ENCODE data around the gene JPH3.

The JPH3 gene

DNA sequence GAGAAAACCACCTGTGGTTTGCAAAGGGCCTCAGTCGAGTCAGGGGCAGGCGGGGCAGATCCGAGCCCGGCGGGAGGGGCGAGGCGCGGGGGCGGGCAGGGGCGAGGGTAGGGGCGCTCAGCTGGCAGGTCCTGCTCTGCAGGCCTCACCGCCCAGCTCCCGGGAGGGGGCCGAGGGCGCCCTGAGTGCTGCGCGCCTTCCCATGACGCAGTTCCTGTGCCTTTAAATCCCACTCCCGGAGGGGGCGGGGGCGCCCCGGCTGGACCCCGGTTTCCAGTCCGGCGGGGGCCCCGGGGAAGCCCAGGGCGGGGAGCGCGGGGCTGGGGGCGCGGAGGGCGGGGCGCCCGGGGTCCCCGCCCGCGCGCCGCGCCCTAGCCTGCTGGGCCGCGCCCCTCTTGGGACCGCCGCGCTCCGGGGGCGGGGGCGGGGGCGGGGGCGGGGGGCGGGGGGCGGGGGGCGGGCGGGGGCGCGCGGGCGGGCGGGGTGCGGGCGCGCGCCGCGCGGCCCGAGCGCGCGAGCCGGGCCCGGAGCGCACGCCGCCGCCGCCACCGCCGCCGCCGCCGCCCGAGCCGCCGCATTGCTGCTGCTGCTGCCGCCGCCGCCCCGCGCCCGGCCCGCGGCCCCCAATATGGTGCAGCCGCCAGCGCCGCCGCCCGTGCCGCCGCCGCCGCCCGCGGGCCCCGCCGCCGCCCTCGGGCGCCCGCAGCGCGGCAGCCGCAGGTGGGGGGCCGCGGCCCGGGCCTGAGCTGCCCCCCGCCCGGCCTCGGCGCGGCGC, at the start of gene JPH3:
Gene JPH3 (plus strand): TSS at position 508 of the 775 bp plus-strand sequence. CDS start 639 bp downstream, outside the sequence.
- DNase-seq, result no peak

DNA sequence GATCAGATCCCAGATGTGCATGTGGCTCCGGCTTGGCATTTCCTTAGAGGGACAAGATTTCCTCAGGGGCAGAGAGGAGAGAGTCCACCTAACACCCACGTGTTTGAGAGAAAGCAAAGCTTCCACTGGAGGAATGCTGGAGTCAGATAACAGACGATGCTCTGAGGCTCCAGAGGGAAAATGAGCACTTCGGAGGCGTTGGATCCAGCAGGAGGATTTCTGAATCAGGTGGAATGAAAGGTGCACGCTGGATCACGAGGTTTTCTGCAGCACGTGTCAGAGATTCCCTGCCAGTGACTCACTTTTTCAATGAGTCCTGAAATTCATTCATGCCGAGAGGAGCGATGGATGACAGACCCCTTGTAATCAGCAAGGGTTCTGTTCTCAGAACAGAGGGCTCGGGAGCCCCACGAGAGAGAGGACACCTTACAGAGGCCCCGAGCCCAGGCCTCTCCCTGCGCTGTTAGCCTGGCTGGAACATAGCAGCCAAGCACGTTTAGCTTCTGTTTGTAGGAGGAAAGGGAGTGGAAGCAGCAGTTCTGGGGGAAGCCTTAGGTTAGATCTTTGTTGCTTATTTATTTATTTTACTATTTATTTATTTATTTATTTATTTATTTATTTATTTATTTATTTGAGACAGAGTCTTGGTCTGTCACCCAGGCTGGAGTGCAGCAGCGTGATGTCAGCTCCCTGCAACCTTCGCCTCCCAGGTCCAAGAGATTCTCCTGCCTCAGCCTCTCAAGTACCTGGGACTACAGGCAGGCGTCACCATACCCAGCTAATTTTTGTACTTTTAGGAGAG, 49.3 kb upstream of the JPH3 start:
- DNase-seq, result no peak

DNA sequence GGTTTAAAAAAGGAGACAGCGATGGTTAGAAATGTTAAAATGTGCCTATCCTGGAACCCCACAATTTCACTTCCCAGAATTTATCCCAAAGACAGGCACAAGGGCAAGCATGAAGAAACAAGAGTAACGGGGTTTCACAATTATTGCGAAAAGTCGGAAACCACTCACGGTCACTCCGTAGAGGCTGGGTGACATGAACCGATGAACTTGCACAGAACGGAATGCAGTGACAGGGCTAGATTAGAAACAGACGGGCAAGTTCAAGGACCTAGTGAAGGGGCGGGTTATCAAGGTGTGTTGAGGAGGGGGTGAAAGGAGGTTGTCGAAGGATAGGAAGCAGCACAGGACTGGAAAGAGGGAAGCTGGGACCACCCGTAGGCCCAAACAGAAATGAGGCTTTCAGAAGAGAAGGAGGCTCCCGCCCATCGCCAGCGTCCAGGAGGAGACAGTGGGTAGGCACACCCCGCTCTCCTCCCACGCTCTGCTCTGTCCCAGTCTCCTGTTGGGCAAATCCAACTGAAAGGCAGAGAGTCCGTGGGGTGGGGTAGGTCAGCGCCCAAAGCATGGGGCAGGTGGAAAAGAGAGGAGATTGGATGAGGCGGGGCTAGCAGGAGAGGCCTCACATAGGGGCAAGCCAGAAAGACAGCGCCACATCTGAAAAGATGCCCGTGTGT, 47.4 kb upstream of the JPH3 start:
- DNase-seq, result no peak

DNA sequence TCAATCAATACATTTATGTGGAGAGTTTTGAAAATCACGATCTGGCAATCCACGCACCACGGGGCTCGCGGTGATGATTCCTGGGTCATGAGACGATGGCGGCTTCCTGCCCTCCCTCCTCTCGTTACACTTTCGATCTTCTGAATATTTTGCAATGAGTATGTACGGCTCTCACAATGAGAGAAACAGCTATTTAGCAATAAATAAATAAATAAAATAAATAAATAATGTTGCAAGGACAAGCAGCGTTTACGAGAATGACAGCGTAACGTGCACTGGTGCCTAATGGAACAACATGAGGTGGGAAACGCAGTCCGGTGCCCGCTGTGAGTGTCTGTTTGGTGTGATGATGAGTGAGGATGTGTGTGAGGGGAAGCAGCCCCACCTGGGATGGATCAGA, 46.7 kb upstream of the JPH3 start:
- no peak for DNase-seq

DNA sequence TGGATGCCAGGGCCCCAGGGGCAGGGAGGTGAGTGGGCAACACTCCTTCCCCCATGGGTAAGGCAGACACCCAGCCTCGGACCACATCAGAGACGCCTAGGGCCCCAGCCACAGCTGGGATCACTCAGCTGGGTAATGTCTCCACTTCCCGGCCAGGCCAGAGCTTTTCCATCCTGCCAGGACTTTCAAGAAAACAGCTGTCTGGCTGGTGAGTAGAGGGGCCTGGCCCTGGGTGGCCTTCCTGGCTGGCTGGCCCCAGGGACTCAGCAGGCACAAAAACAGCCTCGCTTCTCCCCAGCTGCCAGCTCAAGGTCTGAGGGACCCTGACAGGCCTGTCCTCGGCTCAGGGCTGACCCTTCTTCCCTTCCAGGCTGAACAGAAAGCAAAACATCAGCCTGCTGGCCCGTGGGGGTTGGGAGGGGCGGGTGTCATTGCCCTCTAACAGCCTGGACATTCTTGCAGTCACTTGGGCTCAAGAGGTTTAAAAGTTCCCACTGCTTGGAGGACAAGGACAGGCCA, 45.3 kb upstream of the JPH3 start:
- no peak for DNase-seq

DNA sequence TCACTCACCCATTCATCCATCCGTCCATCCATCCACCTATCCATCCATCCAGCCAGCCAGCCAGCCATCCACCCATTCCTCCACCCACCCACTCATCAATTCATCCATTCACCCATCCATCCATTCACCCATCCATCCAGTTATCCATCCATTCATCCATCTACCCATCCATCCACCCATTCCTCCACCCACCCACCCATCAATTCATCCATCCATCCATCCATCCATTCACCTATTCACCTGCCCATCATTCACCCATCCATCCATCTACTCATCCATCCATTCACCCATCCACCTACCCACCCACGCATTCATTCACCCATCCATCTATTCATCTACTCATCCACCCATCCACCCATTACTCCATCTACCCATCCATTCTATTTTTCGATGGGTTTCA, 43.6 kb upstream of the JPH3 start:
- no peak for DNase-seq

DNA sequence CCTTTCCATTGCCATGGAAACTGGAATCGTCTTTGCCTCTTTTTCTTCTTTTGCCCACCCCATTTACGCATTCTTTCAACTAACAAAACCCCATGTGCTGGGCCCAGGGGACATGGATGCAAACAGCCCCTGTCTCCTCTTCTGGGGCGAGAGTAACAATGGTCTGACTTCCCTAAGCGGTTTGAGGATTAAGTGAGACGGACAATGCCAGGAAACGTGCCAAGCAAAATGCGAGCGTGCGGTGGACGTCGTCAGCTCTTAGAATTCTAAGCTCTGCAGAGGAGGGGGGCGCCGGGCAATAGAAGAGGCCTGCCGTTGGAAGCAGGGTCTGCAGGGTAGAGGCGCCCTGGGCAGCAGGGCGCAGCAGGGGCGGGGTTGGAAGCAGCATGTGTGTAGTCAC, 42.4 kb upstream of the JPH3 start:
- no peak for DNase-seq

DNA sequence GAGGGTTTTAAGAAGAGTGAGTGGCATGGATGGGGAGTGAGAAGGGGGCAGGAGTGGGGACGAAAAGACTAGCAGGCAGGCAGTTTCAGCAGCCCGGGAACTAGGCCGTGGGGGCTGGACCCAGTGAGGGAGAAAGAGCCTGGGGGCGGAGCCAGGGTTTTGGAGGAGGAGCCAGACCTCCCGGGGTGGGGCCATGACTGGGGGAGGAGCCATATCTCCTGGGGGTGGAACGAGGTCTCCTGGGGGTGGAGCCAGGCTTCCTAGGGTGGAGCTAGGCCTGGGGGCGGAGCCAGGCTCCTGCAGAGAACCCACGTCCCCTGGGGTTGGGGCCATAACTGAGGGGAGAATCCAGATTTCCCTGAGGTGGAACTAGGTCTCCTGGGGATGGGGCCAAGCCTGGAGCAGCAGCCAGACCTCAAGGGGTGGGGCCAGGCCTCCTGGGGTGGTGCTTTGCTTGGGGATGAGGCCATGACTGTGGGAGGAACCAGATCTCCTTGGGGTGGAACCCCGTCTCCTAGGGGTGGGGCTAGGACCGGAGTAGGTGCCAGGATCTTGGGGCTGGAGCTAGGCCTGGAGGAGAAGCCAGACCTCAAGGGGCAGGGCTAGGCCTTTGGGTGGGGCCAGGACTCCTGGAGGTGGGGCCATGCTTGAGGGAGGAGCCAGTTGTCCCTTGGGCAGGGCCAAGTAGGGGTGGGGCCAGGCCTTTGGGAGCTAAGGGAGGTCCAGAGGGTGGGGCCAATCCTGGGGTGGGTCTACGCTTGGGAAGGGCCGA, 41.7 kb upstream of the JPH3 start:
- DNase-seq, result no peak

DNA sequence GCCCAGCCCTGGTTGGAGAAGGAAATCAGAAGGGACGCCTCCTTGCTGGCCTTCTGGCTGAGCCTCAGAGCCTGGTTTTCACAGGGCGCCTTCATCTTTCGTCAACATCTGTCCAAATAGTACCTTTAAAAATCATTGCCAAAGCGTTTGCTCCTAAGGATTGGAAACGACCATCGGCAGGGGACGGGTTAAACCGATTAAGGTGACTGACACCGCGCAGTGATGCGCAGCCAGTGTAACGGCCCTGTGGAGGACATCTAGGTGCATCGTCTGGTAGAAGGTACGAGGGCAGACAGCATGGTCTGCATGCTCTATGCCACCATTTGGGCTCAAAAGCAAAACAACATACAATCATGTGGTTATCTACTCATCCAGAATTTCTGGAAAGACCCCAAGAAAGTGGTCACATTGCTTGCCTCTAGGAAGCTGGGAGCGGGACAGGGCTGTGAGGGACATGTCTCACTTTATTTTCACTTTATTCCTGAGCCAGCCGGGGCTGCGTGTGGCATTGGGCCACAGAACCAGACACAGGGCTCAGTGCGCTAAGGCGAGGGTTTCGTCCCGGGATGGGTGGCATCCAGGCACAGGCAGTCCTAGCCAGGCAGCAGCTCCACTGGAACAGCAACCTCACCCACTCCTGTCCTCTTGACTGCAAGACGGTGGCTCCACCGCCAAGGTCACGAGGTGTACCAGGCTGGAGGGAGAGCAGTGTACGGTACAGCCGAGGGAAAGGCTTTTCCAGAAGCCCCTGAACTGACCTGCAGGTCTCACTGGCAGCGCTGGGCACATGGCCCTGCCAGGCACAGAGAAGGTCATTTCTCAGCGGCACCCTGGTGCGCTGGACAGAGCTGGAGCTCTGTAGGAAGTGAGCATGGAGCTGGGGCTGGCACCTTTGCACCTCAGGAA, 40.9 kb upstream of the JPH3 start:
- DNase-seq, result no peak

DNA sequence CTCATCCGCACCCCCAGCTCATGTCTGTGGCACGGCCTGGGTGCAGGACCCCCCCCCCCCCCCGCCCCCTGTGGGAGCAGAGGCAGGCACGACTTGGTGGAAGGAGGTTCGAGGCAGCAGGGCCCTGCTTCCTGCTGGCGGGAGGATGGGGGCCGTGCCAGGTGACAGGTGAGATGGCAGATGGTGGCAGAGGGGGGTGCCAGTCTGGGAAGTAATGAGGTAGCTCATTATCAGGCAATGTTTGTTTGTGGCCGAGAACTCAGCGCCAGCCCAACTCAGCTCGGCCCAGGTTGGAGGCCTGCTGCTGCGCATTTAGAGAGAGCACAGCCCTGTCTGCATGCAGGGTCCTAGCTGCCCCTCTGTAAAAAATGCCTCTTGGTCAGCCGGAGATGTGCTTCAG, 40.1 kb upstream of the JPH3 start:
- DNase-seq, result no peak

DNA sequence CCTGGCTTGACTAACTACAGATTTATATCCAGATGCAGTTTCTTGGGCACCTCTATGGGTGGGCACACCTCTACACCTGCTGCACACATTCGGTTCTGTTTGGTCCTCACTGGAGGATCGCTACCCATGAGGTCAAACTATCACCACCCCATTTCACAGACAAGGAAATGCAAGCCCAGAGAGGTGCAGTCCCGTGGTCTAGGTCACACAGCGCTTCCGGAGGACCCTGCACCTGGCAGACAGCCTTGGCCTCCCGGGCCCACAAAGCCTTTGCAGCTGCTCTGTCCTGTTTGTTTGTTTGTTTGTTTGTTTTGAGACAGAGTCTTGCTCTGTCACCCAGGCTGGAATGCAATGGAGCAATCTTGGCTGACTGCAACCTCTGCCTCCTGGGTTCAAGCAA, 39.3 kb upstream of the JPH3 start:
- DNase-seq, result no peak

DNA sequence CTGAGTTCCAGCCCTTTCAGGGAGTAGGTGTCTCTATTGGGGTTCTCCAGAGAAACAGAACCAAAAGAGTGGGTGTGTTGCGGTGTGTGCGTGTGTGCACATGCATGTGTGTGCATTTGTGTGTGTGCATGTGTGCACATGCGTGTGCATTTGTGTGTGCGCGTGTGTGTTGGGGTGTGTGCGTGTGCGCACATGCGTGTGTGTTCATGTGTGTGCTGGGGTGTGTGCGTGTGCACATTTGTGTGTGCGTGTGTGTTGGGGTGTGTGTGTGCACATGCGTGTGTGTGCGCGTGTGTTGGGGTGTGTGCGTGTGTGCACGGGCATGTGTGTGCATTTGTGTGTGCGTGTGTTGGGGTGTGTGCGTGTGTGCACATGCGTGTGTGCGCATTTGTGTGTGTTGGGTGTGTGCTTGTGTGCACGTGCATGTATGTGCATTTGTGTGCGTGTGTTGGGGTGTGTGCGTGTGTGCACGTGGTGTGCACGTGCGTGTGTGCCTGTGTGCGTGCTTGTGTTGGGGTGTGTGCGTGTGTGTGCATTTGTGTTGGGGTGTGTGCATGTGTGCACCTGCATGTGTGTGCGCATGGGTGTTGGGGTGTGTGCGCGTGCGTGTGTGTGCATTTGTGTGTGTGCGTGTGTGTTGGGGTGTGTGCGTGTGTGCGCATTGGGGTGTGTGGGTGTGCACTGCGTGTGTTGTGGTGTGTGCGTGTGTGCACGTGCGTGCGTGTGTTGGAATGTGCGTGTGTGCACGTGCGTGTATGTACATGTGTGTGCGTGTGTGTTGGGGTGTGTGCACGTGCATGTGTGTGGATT, 38.4 kb upstream of the JPH3 start:
- no peak for DNase-seq

DNA sequence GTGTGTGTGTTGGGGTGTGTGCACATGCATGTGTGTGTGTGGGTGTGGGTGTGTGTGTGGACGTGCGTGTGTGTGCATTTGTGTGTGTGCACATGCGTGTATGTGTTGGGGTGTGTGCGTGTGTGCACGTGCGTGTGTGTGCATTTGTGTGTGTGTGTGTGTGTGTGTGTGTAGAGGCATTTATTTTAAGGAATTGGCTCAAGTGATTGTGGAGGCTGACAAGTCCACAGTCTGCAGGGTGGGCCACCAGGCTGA, 37.9 kb upstream of the JPH3 start:
- DNase-seq, result no peak

DNA sequence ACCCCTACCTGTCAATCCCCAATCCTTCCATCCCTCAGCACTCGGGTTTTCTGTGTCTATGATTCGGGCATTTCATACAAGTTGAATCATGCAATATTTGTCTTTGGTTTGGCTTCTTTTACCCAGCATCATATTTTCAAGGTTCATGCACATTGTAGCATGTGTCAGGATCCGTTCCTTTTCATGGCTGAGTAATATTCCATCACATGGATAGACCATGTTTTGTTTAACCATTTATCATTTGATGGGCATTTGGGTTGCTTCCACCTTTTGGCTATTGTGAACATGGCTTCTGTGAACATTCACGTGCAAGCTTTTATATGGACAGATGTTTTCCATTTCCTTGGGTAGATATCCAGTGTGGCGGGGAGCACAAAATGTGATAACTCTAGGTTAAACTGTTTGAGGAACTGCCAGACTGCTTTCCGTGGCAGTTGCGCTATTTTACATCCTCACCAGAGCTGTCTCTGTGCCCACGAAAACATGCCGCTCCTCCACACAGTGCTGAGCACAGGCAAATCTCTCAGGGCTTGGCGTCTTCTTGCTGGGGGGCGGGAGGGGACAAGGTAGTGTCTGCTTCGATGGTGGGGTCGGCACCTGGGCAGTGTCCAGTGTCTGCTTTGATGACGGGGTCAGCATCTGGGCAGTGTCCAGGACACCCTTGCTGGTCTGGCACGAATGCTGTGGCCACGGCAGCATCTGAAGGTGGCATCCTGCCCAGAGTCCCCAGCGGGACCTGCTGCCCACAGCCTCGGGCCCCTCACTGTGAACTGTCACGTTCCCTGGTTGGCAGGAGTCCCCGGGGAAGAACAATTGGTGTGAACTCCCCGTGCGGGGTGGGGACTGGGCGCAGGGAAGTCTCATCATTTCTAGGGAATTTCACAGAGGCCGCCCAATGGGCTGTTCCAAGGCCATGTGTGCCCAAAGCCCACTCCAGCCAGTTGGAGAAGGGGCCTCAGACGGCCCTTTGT, 32.4 kb upstream of the JPH3 start:
- no peak for DNase-seq

DNA sequence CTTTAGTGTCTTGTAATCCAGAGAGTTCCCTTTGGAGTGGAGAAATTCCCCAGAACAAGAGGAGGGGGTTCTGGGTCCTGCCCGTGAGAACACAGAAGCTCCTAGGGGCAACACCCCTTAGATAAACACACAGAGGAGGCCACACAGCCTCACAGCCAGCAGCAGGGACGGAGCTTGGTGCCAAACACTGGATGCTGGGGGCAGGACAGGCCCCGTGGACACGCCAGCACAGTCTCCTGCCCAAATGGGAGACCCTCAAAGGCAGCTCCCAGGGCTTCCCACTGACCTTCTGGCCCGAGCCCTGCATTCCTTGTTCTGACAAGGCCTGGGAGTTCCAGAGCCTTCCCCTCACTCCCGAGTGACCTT, 31.8 kb upstream of the JPH3 start:
- no peak for DNase-seq

DNA sequence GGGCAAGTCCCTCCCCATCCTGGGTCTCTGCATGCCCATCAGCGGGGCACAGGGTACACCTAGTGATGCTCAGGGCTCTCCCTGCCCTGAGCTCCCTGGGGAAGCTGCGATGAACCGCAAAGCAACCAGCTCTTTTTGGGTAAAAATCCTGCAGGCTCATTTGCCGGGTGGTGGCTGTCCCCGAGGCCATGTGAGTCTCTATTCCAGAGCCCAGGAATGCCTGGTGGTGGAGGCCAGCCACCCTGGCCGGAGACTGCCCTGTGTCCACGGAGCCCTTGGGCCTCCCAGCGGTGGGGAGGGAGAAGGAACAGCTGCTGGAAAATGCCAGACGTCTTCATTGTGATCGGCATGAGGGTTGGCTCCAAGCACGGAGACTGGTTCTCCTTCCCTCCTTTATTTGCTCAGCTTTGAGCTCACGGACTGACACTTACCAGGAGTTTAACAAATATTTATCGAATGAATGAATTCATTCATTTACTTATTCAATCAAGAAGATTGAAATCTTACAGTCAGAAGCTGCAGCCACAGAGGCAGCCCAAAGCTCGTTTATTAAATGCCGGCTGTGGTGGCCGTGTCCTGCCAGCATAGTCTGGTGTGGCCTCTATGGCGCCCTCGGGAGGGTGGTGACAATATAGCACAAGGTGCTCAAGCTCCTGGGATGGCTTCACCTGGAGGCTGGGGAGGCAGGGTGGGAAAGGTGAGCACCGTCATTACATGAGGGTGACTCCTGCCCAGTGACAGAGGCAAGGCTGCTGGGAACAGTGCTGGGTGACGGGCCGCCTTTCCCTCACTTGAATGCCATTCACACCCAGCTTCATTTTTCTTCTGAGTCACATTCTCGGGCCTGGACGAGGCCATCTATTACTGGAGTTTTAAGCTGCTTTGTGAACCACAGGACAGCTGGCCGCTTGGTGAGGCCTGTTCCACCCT, 31.1 kb upstream of the JPH3 start:
- no peak for DNase-seq

DNA sequence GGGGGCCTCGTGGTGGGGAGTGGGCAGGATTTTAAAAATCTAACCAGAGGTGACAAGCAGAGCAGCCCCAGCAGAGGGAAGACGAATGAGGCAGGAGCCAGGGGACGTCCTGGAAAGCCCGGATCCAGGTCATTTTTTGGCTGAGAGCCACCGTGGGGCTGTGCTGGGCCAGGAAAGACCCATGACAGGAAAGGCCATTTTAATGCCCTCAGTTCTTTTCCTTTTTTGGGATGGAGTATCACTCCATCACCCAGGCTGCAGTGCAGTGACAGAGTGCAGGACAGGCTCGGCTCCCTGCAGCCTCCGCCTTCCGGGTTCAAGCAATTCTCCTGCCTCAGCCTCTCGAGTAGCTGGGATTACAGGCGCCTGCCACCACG, 30.5 kb upstream of the JPH3 start:
- DNase-seq, result no peak

DNA sequence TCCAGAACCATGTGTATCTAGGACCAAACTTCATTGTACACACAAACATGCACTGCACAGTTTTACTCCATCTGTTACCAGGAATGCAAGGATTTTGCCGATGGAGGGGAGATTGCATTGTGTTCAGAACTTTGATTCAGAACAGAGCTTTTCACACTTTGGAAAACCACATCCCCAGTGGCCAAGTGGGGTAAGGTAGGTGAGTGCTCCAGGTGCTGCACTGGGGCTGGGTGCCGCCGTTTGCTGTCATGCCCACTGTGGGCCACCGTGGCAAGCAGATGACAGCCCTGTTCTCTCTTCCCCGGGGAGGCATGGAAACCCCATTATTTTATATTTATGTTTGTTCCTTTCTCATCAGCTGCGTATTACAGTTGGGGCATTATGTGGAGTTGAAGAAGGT, 29.3 kb upstream of the JPH3 start:
- DNase-seq, result no peak
